GM19351 (cell line): Measurements from ENCODE around the gene NOTCH4.
"Not testable (repeated sequence)": the region's sequence is repeated elsewhere in the genome, so short reads cannot be mapped to it uniquely, and the experiment has no call there.

ENCODE experiments used
- ATAC-seq: cut with Tn5 transposase; IDR thresholded peaks from one replicate; pipeline ENCODE4 v1.9.1; 2021; ENCODE audit warnings: mild to moderate bottlenecking, moderate library complexity; ENCODE audit not compliant: unreplicated experiment

NOTCH4 gene

DNA sequence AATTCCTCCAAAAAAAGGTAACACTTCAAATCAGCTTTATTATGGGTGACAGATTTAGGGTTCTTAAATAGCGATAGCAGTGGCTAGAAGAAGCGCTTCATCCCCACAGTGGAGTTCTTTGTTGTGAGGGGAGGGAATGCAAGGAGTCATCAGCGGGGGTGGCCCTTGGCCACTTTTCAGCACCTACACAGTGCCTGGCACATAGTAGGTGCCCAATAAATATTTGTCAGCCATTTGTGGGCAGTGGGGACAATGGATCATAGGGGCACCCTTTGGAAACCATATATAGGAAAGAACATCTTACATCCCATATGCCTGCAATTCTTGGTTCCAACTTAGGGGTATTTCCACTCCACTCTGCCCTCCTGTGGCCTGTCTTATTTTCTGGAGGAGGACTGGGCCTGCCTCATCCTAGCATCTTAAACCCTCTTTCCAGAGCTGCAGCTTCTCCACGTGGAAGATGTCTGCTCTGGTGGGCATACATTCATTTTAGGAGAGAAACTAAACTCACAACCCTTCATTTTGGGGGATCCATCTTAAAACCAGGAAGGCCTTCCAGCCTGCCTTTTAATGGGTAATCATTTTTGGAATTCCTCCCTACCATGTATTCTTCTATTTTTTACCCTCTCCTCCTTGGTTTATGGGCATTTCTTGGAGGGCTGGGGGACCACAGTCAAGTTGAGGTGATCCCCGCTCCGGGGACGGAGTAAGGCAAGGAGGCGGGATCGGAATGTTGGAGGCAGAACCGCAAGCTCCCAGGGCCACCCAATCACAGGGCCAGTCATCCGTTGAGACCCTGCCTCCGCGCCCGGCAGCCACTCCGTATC, 28.8 kb downstream of the NOTCH4 start:
- ATAC-seq = no peak

DNA sequence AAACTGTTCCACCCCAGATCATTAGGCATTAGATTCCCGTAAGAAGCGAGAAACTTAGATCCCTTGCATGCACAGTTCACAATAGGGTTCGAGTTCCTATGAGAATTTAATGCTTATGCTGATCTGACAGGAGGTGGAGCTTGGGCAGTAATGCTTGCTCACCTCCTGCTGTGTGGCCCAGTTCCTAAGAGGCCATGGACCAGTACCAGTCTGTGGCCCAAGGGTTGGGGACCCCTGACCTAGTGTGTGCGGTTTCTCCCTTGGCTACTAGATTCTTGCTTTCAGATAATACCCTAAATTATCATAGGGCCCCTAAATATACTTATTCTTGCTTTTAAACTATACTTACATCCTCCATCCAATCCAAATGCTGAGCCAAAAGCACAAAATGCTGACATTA, 29.5 kb downstream of the NOTCH4 start:
- ATAC-seq = no peak

DNA sequence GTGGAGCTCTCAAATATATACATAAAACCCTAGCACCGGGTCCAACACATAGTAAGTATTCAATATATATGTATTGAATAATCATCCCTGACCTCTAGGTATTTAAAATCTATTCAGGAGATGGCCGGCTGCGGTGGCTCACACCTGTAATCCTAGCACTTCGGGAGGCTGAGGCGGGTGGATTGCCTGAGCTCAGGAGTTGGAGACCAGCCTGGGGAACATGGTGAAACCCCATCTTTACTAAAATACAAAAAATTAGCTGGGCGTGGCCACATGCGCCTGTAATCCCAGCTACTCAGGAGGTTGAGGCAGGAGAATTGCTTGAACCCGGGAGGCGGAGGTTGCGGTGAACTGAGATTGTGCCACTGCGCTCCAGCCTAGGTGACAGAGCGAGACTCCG, 30.8 kb downstream of the NOTCH4 start:
- ATAC-seq = not testable (repeated sequence)

DNA sequence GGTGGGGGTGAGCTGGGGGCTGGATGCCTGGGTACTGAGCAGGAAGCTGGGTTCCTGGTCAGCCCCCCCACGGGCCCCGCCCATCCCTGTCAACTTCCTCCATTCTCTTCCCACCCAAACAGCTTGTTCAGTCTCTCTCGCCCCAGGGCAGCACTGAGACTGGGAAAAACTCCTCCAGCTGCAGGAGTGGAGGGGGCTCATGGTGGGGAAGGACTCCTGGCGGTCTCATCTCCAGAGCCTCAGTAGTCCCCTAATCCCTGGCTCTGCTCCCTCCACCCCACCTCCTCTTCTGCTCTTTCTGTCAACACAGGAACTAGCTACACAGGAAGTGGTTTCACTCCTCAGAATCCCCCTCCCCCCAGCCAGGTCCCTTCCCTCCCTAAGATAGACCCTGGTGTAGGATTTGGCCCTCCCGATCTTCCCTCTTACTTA, 31.2 kb downstream of the NOTCH4 start, which contains the start of gene GPSM3:
Gene GPSM3, minus strand, starts transcription at position 36 of the 432 bp plus-strand sequence. CDS start 130 bp downstream, outside the sequence.
- no peak for ATAC-seq

DNA sequence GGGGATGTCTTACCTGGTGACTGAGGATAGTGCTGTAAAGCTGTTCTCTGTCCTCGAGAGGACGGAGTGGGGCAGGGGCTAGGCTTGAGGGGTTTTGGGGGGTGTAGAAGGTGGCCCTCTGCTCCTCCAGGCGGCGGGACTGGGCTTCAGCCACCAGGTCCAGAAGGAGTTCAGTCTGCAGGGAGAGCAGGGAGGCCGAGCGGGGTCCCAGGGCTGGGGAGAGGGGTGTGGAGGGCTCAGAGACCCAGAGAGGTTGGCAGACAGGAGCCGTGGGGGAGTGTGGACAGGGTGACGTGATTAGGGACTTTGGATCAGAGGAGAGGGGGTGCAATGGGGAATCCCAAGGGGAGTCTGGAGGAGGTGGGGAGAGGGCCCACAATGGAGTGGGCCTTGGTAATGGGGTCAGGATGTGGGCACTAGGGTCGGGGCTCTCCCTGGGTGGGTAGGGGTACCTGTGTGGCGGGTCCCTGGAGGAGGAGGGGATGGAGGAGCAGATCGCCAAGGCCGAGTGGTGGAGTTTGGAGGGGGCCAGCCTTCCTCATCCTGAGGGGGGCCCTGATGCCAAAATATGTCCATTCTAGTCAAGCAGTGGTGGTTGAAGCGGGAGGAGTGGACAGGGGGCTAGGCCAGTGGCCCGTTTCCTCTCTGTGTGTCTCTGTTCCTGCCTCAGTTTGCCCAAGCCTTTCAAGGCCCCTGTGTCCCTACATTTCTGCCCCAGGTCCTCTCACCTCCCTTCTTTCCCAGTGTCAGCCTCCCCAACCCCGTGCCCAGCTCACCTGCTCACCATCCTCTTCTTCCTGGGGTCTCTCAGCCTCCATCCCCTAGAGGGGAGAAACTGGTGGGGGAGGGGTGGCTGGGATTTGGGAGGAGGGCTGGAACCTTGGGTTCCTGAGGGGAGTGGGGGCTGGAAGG, 31.9 kb downstream of the NOTCH4 start:
- no peak for ATAC-seq

DNA sequence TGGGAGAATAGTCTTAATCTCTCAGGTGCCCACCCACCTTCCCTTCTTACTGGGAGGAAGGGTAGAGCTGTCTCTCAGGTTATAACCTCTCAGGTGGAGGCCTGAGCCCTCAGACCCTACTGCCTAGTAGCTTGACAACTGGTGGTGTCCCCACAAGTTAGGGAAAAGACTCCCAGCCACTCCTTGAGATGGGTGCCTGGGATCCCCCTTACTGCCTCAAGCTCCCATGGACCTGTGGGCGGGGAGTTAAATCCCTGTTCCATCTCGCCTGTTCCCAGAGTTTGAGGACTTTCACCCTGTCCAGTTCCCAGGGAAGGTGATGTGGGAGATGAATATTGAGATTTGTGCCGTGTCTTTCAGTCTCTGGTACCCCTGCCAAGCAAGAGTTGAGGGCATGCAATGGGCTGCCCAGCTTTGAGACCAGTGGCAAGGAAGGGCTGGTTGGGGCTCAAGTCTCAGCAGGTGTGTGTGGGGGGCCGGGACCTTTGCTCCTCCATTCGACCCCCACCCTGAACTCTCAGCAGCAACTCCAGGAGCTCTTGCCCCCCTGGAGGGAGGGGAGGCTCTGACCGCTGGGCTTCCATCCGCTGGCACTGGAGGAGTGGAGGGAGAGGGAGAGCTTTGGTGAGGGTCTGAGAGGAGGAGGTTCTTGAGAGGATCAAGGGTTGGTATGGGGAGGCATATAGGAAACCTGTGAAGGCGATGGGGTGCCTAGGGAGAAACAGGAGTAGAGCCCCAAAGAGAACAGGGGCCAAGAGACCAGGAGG, 32.8 kb downstream of the NOTCH4 start:
- ATAC-seq = no peak

DNA sequence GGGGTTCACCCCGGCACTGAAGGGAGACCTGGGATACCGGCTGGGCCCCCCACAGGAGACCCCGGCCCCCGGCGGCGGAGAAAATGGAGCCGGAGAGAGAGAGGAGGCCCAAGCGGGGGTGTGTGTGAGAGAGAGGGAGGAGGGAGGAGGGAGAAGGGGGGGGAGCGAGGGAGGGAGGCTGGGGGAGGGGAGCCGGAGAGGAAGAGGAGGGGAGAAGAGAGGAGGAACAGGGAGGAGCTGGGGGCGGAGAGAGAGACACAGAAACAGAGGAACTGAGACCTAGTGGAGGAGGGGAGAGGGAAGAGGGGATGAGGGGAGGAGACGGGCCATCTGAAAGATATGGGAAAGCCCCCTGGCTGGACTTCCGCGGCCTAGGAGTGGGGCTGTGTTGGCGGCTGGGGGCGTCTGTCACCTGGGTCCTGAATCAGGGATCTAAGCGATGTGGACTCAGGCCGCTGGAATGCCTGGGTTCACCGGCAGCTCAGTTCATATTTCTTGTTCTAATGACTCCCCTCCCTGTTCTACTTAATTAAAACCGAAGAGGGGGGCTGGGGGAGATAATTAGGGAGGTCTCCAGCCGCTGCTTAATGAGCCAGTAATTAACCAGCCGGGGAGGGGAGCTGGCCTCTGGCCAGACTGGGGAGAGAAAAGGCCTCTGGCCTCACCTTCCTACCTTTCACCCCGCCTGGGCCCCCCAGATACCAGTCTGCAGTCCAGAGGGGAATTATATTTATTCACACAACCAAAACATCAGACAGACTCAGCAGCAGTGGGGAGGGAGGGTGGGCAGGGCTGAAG, 33.6 kb downstream of the NOTCH4 start, which contains the start of gene PBX2:
Gene PBX2, minus strand, starts transcription at position 149 of the 798 bp plus-strand sequence. CDS start 287 bp downstream, outside the sequence.
- peak; percentile 50 for ATAC-seq

DNA sequence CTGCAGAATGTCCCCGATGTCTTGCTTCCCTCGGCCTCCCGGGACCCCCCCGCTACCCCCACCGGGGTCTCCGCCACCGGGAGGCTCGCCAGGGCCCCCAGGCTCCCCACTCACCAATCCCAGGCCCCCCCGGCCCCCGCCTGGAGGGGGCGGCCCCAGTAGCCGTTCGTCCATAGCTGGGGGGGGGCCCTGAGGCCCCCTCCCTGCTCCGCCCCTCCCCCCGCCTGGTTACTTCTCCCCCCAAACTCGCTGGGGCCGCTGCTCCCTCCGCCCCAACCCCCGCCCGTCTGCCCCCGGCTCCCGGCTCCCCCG, 34.2 kb downstream of the NOTCH4 start:
- no peak for ATAC-seq

DNA sequence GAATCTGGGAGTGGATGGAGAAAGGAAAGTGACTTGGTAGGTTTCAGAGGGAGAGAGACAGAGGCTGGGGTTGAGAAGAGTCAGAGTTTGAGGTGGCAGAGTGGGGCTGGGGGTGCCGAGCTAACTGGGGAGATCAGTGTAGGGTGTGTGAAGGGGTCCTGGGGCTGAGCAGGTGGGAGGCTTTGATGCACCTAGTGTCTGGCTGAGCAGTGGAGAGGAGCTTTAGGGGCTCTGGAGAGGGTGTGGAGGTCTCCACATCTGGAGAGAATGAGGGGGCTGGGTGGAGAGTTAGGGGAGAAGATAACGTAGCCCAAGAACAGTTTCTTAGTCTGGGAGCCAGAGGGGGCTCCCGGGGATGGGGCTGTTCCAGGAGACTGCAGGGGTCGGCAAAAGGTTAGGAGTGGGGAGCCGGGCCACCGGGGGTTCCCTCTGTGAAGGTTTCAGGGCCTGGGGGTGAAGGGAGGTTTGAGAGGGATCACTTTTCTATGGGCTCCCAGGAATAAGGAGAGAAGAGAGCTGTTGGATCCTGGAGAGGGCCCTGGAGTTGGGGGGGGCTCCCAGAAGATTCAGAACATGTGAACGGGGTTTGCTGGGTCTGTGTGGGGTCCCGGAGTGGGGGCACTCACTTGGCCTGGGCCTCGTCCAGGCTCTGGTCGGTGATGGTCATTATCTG, 34.7 kb downstream of the NOTCH4 start:
- no peak for ATAC-seq

DNA sequence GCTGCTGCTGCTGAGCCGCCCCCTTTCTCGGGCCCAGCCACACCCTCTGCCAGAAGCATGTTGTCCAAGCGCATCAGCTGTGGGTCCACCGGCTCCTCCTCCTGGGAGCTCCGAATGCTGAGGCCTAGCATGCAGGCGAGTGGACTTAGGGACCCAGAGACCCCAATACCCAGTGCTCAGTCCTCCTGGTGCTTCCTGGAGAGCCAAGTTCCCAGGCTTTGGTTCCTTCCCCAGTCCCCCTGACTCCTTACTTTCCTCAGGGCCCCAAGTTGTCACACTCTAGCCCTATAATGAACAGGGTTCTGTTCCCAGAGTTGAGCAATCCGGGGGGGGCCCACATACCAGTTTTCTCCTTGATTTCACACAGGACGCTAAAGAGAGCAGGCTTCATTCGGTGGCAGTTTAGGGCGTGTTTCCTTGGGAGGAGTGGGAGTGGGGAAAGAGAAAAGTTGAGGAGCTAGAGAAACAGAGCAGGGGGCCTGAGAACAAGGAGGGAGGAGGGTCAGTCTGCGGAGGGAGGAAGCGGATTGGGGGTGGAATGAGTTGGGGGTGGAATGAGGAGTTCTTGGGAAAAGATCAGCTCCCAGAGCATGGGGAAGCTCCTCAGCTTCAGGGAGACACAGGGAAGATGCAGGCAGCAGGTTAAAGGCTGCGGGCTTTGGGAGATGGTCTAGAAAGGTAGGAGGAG, 35.3 kb downstream of the NOTCH4 start:
- ATAC-seq = no peak

DNA sequence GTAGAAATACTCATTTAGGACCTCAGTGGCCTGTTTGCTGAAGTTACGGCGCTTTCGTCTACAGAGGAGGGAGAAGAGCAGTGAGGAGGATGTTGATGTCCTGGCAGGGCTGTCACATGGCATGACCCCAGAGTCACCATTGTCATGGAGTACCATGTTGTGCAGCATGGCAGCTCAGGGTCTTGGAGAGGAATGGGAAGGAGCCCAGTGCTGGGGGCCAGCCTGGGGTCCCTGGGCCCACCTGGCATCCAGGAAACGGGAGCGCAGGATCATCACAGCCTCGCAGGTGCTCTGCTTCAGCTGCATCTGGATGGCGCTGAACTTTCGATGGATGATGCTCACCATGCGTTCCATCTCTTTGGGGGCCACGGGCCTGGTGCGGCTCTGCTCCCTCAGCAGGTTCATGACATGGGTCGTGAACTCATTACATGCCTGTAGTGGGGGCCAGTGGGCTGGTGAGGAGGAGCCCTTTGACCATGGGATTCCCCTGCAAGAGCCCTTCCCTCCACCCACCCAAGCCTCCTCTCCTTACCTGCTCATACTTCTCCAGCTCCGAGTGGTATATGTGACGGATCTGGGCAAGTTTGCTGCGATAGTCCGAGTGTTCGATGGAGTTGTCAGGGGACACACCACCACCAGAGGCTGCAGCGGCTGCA, 36.0 kb downstream of the NOTCH4 start:
- not testable (repeated sequence) for ATAC-seq

DNA sequence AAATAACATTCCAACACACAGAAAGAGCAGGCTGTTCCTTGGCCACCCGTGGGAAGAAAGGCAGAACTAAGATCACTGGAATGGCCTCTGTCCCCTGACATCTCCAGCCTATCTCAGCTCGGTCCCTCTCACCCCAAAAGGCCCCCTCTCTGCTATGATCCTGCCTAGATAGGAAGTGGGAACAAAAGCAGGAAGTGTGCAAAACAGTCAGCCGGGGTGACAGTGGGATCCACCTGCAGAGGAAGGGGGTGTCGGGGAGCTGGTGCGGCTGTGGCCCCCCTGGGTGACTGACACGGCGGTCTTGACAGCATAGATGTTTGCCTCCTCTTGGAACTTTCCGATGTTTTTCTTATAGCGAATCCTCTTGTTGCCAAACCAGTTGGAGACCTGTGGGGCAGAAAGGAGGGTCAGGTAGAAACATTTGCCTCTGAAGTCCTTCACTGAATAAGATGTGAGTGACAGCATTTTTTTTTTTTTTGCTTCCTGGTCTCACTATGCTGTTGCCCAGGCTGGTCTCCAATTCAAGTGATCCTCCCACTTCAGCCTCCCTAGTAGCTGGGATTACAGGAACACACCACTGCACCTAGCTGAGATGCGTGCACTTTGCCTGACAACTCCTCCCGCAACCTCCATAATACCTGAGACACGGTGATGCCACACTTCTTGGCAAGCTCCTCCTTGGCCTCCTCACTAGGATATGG, 36.7 kb downstream of the NOTCH4 start:
- ATAC-seq = no peak

DNA sequence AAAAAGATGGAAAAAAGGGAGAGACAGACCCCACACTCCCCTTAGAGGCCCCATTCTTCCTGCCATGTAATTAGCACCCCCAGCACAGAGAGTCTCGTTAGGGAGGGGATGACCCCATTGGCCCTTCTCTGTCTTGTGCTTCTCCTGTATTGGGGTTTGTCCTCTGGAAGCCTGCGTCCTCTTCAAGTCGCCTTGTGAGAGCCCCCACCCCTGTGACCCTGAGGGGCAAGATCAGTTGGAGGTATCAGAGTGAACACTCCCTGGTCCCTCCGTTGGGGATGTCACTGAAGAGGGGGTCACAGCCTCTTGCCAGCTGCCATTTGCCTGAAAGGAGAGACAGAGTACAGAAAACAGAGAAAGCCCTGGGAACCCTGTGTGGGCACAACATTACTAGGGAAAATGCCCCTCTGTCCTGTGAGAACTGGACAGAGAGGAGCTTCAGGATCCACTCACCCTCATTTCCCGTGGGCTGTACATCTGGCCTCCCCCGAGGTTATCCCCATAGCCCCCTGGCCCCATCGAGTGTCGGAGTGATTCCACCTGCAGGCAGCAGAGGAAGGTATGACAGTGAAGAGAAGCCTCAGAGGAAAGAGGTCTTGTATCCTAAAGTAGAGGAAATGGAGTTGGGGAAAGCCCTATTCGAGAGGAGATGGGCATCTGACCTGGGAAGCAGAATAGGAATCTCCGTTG, 37.6 kb downstream of the NOTCH4 start:
- not testable (repeated sequence) for ATAC-seq

DNA sequence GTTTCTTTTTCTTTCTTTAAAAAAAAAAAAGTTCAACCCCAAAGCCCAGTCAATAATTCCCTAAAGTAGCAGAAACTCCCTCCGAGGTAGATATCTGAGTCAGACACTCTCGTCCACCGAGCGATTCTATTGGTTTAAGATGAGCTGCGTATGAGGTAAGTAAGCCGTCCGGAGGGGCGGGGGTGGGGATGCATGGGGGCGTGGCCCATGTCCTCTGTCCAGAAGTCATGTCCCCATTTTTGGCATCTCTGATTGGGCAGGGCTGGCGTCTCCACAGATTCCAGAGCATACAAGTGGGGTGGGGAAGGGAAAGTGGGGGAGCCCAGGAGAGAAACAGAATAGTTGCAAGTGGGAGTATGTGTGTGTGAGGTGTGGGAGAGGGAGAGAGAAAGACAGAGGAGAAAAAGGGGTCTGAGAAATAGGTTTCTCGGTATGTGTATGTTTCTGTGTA, 38.2 kb downstream of the NOTCH4 start:
- not testable (repeated sequence) for ATAC-seq

DNA sequence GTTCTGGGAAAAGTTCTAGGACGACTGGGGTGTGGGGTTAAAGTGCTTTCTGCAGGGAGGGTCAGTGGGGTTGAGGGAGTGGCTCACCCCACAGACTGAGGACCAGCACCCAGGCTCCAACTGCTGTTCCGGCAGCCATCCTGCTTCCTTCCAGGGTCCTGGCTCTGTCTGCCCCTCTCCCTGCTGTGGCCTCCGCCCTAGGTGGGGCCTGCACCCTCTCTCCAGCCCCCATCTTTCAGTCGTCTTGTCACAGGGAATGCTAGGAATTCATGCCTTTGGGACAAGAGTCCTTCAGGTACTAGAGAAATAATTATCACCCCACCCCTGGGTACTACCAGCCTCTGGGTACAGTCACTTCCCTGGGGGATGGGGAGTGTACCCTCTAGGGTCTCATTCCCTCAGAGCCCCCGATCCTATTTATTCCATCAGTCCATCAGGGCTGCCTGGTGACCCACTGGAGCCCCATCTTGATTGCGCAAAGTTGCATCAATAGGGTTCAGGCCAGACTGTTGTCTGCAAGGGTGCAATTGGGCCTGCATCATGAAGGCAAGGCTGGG, 39.7 kb downstream of the NOTCH4 start, which contains the start of gene AGER:
Gene AGER, minus strand, starts transcription at position 170 of the 557 bp plus-strand sequence. Its CDS starts 31 bp downstream, at position 139.
- ATAC-seq = no peak

DNA sequence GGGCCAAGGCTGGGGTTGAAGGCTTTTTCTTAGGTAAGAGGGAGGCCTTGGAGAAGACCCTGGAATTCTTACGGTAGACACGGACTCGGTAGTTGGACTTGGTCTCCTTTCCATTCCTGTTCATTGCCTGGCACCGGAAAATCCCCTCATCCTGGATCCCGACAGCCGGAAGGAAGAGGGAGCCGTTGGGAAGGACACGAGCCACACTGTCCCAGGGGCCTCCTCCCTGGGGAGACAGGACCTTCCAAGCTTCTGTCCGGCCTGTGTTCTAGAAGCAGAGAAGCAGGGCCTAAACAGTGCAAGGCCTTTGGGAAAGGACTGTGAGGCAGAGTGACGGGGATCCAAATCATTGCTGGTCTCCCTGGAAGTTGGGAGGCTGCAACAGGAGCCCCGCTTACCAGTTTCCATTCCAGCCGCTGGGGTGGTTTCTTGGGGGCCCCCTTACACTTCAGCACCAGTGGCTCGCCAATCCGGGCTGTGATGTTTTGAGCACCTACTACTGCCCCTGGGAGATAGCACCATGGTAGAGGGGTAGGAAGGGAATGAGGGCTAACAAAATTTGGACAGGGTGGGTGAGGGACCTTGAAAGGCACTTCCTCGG, 40.3 kb downstream of the NOTCH4 start:
- ATAC-seq = no peak
